SJCRH30 (cell line): ENCODE measurements around the gene E2F1. TPM values are rescaled to one million over a fixed set of nuclear protein-coding genes. Genes with fewer than 3 reads are reported as not detected.

Experiments used
- DNase-seq, 2 experiments: peaks; one replicate each; pipeline ENCODE4 v3.0.0-alpha.2; 2015 to 2020
- H3K27ac ChIP-seq: fragments of 250-450 bp; sonication (Bioruptor Pico); 2 replicates; pipeline ENCODE4 v1.5.1; 2020; ENCODE audit warnings: mild to moderate bottlenecking, moderate library complexity
- H3K27me3 ChIP-seq: fragments of 250-450 bp; sonication (Bioruptor Pico); 2 replicates; pipeline ENCODE4 v1.5.1; 2020; ENCODE audit warnings: mild to moderate bottlenecking, moderate library complexity
- H3K36me3 ChIP-seq: fragments of 250-450 bp; sonication (Bioruptor Pico); 2 replicates; pipeline ENCODE4 v1.5.1; 2020; ENCODE audit warnings: mild to moderate bottlenecking, moderate library complexity
- H3K4me1 ChIP-seq: fragments of 250-450 bp; sonication (Bioruptor Pico); 2 replicates; pipeline ENCODE4 v1.5.1; 2020; ENCODE audit warnings: mild to moderate bottlenecking, moderate library complexity
- H3K4me3 ChIP-seq: fragments of 250-450 bp; sonication (Bioruptor Pico); 2 replicates; pipeline ENCODE4 v1.5.1; 2020; ENCODE audit warnings: mild to moderate bottlenecking, moderate library complexity
- H3K9me3 ChIP-seq: fragments of 250-450 bp; sonication (Bioruptor Pico); replicated peaks from 2 replicates; pipeline ENCODE4 v1.5.1; 2020; ENCODE audit warnings: mild to moderate bottlenecking, moderate library complexity
- total RNA-seq: library from RNA; depleted of rRNA; stranded (reverse); fragments of >200 nt; shearing (Covaris generic); gene quantifications from 2 replicates; pipeline ENCODE4 v1.2.3, GENCODE V29; 2014; rRNA removed

The E2F1 gene, protein sequence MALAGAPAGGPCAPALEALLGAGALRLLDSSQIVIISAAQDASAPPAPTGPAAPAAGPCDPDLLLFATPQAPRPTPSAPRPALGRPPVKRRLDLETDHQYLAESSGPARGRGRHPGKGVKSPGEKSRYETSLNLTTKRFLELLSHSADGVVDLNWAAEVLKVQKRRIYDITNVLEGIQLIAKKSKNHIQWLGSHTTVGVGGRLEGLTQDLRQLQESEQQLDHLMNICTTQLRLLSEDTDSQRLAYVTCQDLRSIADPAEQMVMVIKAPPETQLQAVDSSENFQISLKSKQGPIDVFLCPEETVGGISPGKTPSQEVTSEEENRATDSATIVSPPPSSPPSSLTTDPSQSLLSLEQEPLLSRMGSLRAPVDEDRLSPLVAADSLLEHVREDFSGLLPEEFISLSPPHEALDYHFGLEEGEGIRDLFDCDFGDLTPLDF
- 103 and 112 TPM in 2 replicates for total RNA-seq

DNA sequence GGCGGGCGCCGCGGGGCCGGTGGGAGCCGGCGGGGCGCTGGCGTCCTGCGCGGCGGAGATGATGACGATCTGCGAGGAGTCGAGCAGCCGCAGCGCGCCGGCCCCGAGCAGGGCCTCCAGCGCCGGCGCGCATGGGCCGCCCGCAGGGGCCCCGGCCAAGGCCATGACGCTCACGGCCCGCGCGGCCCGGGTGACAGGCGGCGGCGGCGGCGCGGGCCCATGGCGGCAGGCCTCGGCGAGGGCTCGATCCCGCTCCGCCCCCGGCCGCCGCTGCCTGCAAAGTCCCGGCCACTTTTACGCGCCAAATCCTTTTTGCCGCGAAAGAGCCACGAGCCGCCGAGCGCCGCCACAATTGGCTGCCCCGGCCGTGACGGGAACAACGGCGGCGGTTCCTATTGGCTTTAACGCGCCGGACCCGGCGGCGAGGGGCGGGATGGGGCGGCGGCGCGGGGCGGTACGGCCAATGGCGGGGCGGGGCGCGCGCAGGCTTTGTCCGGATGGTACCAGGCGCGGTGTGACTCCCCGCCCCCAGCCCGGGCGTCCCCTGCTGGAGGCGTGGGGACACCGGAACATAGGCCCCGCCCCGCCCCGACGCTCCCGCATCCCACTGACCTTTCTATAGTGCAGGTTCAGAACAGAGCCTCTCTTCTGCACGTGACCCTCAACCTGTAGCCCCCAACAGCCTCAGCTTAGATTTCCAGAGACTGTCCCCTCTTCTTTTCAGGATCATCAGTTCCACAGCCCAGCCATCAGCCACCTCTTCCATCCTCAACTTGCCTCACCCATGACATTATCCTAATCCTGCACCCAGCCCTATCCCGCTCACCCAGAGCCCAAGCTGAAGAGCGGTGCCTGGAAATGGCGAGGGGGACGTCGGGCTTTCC, at the start of gene E2F1:
Gene E2F1 (minus strand): TSS at position 286 of the 884 bp plus-strand sequence. CDS start 121 bp downstream, at position 165.
- H3K4me1 ChIP-seq, result peaks cover 23% of the 10 kb centered on the region
- H3K9me3 ChIP-seq, result no peaks in the 10 kb centered on the region
- H3K4me3 ChIP-seq, result peak within 1 kb of the TSS; percentile 84
- H3K27me3 ChIP-seq, result no peaks in the 10 kb centered on the region
- peak within 1 kb of the TSS; percentile 84 for H3K27ac ChIP-seq
- peak; percentile 98 for DNase-seq
- peaks cover 10% of the 10 kb centered on the region for H3K36me3 ChIP-seq

DNA sequence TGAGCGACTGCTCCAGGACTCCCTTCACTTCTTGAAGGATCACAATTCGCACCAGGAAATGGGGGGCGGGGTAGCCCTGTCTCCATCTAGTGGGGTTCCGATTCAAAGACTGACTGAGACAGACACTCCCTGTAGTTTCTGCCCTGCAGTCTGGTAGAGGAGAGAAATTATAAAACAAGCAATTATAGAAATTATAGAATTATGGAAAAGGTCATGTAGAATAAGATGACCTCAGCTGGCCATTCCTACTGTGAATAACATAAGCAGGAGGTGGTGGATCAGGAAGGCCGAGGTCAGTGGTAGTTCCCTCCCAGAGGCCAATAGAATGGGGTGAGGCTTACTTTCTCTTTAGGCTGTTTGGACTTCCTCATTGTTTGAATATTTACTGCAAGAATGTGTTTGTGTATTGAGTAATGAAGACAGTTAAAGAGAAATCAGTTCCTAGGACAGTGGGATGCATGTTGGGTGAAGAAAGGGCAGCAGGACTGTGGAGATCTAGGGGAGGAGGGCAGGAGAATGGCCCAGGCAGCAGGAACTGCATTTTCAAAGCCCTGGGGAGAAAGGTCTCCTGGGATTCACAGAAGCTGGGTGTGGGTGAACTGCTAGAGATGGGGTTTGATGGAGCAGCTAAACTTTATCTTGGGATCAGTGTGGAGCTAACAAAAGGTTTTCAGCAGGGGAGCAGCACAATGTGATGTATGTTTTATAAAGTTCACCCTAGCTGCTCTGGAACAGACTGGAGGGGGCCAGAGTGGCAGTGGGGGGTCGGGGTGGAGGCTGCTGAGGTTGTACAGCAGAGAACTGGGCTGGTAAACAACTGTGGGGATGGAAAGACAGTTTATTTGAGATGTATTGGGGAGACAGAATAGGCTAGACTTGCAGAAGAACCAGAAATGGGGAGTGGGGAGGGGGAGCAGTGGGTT, 47.7 kb upstream of the E2F1 start:
- Histone ChIP-seq H3K36me3 (no peaks in the 10 kb centered on the region), H3K4me3 (no peak overlapping the region), H3K27ac (no peak overlapping the region), H3K4me1 (peaks cover 4% of the 10 kb centered on the region; the same call in 1 of the 2 replicates), H3K9me3 (peaks cover 5% of the 10 kb centered on the region; the same call in 1 of the 2 replicates), H3K27me3 (no peaks in the 10 kb centered on the region)
- no peak for DNase-seq

DNA sequence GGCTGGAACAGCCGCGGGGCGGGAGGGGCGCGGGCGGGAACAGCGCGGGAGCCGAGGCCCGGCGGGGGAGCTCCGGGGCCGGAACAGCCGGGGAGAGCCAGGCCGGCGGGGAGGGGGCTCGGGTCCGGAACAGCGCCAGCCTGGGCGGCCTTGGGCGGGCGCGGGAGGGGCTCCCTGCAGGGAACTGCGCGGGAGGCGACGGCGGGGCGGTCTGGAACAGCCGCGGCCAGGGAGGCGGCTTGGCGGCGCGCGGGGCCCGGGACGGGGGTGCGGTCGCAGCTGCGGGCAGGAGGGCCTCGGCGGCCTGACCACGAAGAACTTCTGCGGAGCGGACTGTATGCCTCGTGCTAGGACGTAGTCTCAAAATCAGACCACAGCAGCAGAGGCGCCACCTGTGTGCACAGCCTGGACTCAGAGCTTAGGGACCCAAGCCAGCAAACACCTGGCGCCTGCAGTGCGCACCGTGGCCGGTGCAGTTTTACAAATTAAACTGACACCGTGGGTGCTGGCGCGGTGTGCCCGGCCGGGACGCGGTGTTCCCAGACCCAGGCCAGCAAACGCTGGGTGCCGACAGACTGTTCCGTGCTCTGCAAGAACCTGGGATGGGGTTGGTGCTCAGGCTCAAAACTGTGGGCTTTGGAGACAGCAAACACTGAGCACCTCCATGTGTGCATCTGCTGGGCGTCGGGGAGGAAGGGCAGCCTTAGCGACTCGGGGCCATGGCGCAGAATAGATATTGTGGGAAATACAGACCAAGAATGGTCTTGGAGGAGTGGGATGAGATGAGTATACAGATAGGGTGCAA, 46.2 kb upstream of the E2F1 start:
- Histone ChIP-seq H3K4me1 (peaks cover 4% of the 10 kb centered on the region; the same call in 1 of the 2 replicates), H3K36me3 (no peaks in the 10 kb centered on the region), H3K27ac (peak overlapping the region; percentile 4; the same call in 1 of the 2 replicates), H3K9me3 (peaks cover 2% of the 10 kb centered on the region; the same call in 1 of the 2 replicates), H3K27me3 (no peaks in the 10 kb centered on the region), H3K4me3 (peak overlapping the region; percentile 60)
- DNase-seq, result peak in 1 of 2 experiments; percentile 88

DNA sequence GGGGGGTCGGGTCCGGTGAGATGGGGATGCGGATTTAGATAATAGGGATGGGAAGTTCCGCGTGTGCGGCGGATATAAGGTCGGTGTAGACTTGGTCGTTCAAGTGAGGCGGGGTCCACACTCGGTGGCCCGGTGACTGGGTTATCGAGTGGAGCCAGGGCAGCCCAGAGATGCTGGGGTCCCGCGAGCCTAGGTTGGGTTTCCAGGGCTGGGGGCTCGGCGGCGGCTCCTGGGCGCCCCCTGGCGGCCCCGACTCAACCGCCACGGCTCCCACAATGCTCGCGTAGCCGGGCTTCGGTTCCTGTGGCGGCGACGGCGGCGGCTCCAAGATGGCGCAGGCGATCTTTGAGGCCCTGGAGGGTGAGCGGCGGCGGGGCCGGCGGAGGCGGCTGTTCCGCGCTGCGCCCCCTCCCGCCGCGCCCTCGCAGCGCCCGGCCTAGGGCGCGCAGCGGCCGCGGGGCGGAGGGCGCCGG, 45.5 kb upstream of the E2F1 start, which contains the start of gene ZNF341:
Gene ZNF341 (plus strand): TSS at position 304 of the 473 bp plus-strand sequence. CDS start 26 bp downstream, at position 330.
- Histone ChIP-seq H3K36me3 (no peaks in the 10 kb centered on the region), H3K27me3 (0 out of 2 replicates have a peak, but pooled peaks cover 3% of the 10 kb centered on the region), H3K4me1 (peaks cover 4% of the 10 kb centered on the region; the same call in 1 of the 2 replicates), H3K4me3 (peak within 1 kb of the TSS; percentile 60), H3K9me3 (no peaks in the 10 kb centered on the region), H3K27ac (peak within 1 kb of the TSS; percentile 37)
- peak; percentile 94 for DNase-seq

DNA sequence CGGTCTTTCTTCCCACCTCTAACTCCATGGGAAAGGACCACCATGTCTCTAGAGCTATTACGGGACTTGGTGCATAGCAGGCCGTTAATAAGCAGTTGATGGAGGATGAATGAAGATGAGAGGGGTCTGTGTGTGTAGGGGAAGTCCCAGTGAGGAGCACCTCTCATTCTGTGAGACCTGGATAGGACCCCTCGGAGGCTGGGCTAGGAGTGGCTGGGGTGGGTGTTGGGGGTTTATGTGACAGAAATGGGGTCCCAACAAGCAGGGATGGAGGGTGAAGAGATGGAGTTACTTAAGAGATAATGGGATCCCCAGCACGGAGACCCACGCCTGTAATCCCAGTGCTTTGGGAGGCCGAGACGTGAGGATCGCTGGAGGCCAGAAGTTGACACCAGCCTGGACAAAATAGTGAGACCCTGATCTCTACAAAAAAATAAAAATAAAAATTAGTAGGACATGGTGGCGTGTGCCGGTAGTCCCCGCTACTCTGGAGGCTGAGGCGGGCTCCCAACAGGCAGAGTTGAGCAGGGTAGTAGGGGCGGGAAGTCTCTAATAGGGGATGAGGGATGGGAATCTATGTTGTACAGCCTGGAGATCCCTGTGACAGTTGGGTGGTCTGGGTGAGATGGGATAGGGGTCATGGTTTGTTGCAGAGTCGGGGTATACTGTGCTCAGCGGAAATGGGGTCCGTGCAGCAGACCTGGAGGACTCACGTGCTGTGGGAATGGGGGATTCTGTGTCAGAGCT, 44.9 kb upstream of the E2F1 start:
- no peaks in the 10 kb centered on the region for H3K36me3 ChIP-seq
- 0 out of 2 replicates have a peak, but pooled peaks cover 3% of the 10 kb centered on the region for H3K27me3 ChIP-seq
- DNase-seq, result no peak
- peak overlapping the region; percentile 60 for H3K4me3 ChIP-seq
- peaks cover 4% of the 10 kb centered on the region; the same call in 1 of the 2 replicates for H3K4me1 ChIP-seq
- peak overlapping the region; percentile 37 for H3K27ac ChIP-seq
- no peaks in the 10 kb centered on the region for H3K9me3 ChIP-seq

DNA sequence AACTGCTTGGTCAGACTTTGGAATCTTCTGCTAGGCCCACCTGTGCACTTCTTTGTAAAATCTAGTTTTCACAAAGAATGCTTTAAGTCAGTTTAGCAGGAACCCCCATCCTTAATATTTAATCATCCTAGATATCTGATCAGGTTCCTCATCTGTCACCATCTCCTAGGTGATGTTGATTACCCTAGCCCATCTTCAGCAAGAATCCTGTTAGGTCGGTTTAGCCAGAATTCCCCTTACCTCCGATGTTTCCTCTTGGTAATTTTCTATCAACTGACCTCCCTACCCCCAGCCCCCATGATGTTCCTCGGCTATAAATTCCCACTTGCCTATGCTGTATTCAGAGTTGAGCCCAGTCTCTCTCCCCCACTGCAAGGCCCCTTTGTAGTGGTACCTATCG, 42.9 kb upstream of the E2F1 start:
- Histone ChIP-seq H3K4me3 (no peak overlapping the region), H3K27ac (no peak overlapping the region), H3K4me1 (peaks cover 4% of the 10 kb centered on the region; the same call in 1 of the 2 replicates), H3K36me3 (no peaks in the 10 kb centered on the region), H3K9me3 (no peaks in the 10 kb centered on the region), H3K27me3 (0 out of 2 replicates have a peak, but pooled peaks cover 3% of the 10 kb centered on the region)
- DNase-seq, result no peak

DNA sequence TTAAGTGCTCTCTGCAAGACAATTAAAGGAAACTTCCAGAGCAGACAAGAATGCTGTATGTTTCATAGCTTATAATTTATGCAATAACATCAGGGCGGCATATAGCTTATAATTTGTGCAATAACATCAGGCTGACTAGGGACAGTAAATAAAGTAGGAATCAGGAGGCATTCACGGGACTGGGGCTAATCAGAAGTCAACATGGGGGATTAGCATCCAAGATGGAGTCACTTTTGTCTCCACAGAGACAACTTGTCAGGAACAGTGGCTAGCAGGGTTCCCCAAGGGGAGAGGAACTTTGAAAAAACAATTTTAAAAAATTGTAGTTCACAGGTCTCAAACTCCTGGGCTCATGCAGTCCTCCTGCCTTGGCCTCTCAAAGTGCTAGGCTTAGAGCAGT, 42.3 kb upstream of the E2F1 start:
- Histone ChIP-seq H3K9me3 (no peaks in the 10 kb centered on the region), H3K4me1 (peaks cover 4% of the 10 kb centered on the region; the same call in 1 of the 2 replicates), H3K27me3 (0 out of 2 replicates have a peak, but pooled peaks cover 3% of the 10 kb centered on the region), H3K4me3 (no peak overlapping the region), H3K27ac (no peak overlapping the region), H3K36me3 (no peaks in the 10 kb centered on the region)
- DNase-seq, result no peak

DNA sequence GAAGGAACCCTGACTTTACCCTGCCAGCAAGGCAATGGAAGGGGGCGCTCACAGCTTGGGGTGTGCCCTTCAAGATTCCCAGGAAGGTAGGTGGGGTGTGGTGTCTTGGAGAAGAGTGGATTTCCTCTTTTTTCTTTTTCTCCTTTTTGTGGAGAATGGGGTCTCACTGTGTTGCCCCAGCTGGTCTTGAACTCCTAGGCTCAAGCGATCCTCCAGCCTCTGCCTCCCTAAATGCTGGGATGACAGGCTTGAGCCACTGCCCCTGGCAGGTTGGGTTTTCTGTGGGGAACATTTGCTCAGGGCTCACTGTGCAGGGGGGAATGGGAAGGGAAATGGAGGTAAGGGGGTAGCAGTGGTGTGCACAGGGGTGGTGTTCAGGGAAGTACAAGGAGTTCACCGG, 41.6 kb upstream of the E2F1 start:
- no peak for DNase-seq
- Histone ChIP-seq H3K4me3 (no peak overlapping the region), H3K27me3 (0 out of 2 replicates have a peak, but pooled peaks cover 3% of the 10 kb centered on the region), H3K9me3 (no peaks in the 10 kb centered on the region), H3K36me3 (no peaks in the 10 kb centered on the region), H3K27ac (no peak overlapping the region), H3K4me1 (peaks cover 4% of the 10 kb centered on the region; the same call in 1 of the 2 replicates)

DNA sequence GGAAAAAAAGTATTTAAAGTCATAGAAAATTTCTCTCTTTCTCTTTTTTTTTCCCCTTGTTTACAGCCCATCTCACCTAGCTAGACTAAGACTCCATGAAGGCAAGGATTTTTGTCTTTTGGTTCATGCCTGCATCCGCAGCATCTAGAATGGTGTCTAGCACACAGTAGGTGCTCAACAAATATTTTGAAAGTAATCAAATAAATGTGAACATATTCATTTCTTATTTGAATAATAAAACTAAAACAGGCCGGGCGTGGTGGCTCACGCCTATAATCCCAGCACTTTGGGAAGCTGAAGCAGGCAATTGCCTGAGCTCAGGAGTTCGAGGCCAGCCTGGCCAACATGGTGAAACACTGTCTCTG, 40.9 kb upstream of the E2F1 start:
- no peak for DNase-seq
- no peaks in the 10 kb centered on the region for H3K9me3 ChIP-seq
- H3K4me3 ChIP-seq, result no peak overlapping the region
- no peaks in the 10 kb centered on the region for H3K36me3 ChIP-seq
- peaks cover 4% of the 10 kb centered on the region; the same call in 1 of the 2 replicates for H3K4me1 ChIP-seq
- H3K27ac ChIP-seq, result no peak overlapping the region
- 0 out of 2 replicates have a peak, but pooled peaks cover 3% of the 10 kb centered on the region for H3K27me3 ChIP-seq

DNA sequence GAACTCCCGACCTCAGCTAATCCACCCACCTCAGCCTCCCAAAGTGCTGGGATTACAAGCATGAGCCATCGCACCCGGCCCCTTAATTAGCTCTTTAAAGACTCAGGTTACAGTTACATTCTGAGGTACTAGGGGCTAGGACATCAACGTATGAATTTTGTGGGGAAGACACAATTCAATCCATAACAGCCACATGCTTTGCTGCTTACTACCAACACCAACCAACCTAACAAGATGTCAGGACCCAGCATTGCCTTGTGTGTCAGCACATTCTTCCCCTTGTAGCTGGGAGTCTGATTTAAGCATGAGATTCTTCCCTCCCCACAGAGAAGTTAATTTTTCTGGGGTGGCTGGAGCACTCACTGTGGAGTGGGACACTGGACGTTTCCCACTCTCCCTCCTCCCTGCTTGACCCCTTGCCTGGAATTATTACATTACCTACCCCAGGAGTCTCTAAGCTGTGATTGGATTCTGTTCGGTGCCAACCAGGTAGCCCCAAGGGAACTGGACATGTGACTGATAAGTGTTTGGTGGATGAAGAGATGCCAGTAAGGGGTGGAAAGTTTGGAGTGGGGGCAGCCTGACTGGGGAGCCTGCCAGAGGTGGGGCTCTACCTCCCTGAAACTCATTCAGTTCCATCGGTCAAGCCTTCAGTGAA, 39.6 kb upstream of the E2F1 start:
- Histone ChIP-seq H3K4me1 (no peaks in the 10 kb centered on the region), H3K36me3 (no peaks in the 10 kb centered on the region), H3K9me3 (no peaks in the 10 kb centered on the region), H3K4me3 (no peak overlapping the region), H3K27ac (no peak overlapping the region), H3K27me3 (0 out of 2 replicates have a peak, but pooled peaks cover 3% of the 10 kb centered on the region)
- DNase-seq, result no peak

DNA sequence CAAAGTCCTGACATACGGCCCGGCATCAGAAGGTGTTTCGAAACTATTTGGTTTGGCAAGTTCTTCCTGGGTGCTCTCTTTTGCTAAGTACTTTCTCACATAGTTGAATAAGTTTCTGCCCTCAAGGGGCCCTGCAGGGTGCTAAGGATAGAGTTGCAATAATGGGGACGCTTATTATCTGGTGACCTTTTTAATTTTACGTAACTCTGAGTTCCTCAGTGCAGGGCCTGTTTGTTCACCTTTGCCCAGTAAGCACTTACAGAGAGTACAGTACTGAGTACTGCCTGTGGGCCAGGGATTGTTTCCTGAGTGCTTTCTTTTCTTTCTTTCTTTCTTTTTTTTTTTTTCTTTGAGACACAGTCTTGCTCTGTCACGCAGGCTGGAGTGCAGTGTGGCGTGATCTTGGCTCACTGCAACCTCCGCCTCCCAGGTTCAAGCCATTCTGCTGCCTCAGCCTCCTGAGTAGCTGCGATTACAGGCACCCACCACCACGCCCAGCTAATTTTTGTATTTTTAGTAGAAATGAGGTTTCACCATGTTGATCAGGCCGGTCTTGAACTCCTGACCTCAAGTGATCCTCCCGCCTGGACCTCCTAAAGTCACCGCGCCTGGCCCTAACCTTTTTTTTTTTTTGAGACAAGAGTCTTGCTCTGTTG, 38.4 kb upstream of the E2F1 start:
- no peak overlapping the region for H3K27ac ChIP-seq
- H3K4me3 ChIP-seq, result no peak overlapping the region
- H3K36me3 ChIP-seq, result no peaks in the 10 kb centered on the region
- no peaks in the 10 kb centered on the region for H3K4me1 ChIP-seq
- 0 out of 2 replicates have a peak, but pooled peaks cover 3% of the 10 kb centered on the region for H3K27me3 ChIP-seq
- no peak for DNase-seq
- H3K9me3 ChIP-seq, result no peaks in the 10 kb centered on the region
